CD8-positive, alpha-beta memory T cell (primary cell): Measurements from ENCODE around the gene TSPEAR. TPM values are rescaled to one million over a fixed set of nuclear protein-coding genes. Genes with fewer than 3 reads are reported as not detected.
"Not testable (repeated sequence)": the region's sequence is repeated elsewhere in the genome, so short reads cannot be mapped to it uniquely, and the experiment has no call there.

ENCODE experiments used
- CTCF ChIA-PET: fragments of 350-600 bp; sonication (Branson Sonifier 250); formaldehyde crosslinking; loops from one replicate; lab custom pipeline; 2021; ENCODE audit warnings: antibody characterized with exemption; lab: Charles Lee
- POLR2A ChIA-PET: fragments of 350-600 bp; sonication (Branson Sonifier 250); formaldehyde crosslinking; loops from one replicate; lab custom pipeline; 2021; ENCODE audit warnings: antibody characterized with exemption; lab: Charles Lee
- DNase-seq, 5 donors: peaks; one replicate each; pipeline versions ENCODE4 v3.0.0 to v3.0.0-alpha.2; 2020 to 2022; ENCODE audit warnings: mixed read lengths in 1 of 5
- H3K27ac ChIP-seq: one replicate; pipeline ENCODE4 v1.7.0; 2013; ENCODE audit warnings: low read depth, mild to moderate bottlenecking, low read length, moderate library complexity
- H3K27me3 ChIP-seq: 2 replicates; pipeline ENCODE4 v1.7.0; 2013; ENCODE audit warnings: low read length, mild to moderate bottlenecking; ENCODE audit not compliant: insufficient read depth, poor library complexity, severe bottlenecking
- H3K36me3 ChIP-seq: 2 replicates; pipeline ENCODE4 v1.7.0; 2013; ENCODE audit warnings: mild to moderate bottlenecking, low read length, moderate library complexity; ENCODE audit not compliant: insufficient read depth
- H3K4me1 ChIP-seq: 2 replicates; pipeline ENCODE4 v1.7.0; 2013; ENCODE audit warnings: mild to moderate bottlenecking, low read length, moderate library complexity; ENCODE audit not compliant: insufficient read depth
- H3K4me3 ChIP-seq: 2 replicates; pipeline ENCODE4 v1.7.0; 2013; ENCODE audit warnings: mild to moderate bottlenecking, low read length
- H3K9me3 ChIP-seq: 2 replicates; pipeline ENCODE4 v1.7.0; 2013; ENCODE audit warnings: mild to moderate bottlenecking, low read length
- H3K27ac Mint-ChIP-seq, 8 donors: one replicate each; pipeline ENCODE4 v1.8.0; 2020 to 2021; ENCODE audit warnings: mixed read lengths in 8 of 8, mild to moderate bottlenecking in 6 of 8, inconsistent platforms in 3 of 8, moderate library complexity in 3 of 8
- H3K27me3 Mint-ChIP-seq, 2 donors: one replicate each; pipeline ENCODE4 v1.8.0; 2020 to 2021; ENCODE audit warnings: mixed read lengths in 2 of 2, mild to moderate bottlenecking in 1 of 2, moderate library complexity in 1 of 2
- H3K36me3 Mint-ChIP-seq, 3 donors: one replicate each; pipeline ENCODE4 v1.8.0; 2020 to 2021; ENCODE audit warnings: mixed read lengths in 3 of 3, inconsistent platforms in 1 of 3, mild to moderate bottlenecking in 1 of 3
- H3K4me1 Mint-ChIP-seq, 3 donors: one replicate each; pipeline ENCODE4 v1.8.0; 2020 to 2021; ENCODE audit warnings: mixed read lengths in 3 of 3, inconsistent platforms in 1 of 3, mild to moderate bottlenecking in 1 of 3
- H3K4me3 Mint-ChIP-seq, 7 donors: one replicate each; pipeline ENCODE4 v1.8.0; 2020 to 2021; ENCODE audit warnings: mixed read lengths in 7 of 7, mild to moderate bottlenecking in 6 of 7, moderate library complexity in 4 of 7, inconsistent platforms in 2 of 7
- H3K9me3 Mint-ChIP-seq, 5 donors: one replicate each; pipeline ENCODE4 v1.8.0; 2020 to 2022; ENCODE audit warnings: mixed read lengths in 5 of 5, mild to moderate bottlenecking in 3 of 5, moderate library complexity in 2 of 5, inconsistent platforms in 1 of 5
- polyA plus RNA-seq: library from polyadenylated mRNA; unstranded; fragments of 300-500 nt; fragmentation: Illumina TruSeq; gene quantifications from one replicate; pipeline ENCODE4 v1.2.3, GENCODE V29; 2021
- total RNA-seq, 2 experiments: library from RNA; stranded (reverse); gene quantifications; one replicate each; pipeline ENCODE4 v1.2.3, GENCODE V29; 2021

Gene TSPEAR
- total and polyA plus RNA-seq, 3 experiments from 2014 or later = 0.05 TPM; not detected in 2

DNA sequence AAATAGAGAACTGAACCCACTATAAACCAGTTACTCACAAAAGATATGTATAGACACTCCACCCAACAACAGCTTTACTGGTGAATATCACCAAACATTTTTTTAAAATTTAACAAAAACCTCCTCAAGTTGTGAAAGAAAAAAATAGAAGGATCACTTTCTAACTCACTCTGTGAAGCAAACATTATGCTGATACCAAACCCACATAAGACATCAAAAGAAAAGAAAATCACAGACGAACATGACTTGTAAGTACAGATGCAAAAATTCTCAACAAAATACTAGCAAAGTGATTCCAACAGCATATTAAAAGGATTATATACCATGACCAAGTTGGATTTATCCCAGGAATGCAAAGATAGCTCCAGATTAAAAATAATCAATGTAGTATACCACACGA is 19.7 kb downstream of the TSPEAR start:
- H3K27ac ChIP-seq = no peak overlapping the region
- H3K4me3 Mint-ChIP-seq = no peak overlapping the region
- no peaks in the 10 kb centered on the region for H3K36me3 ChIP-seq
- H3K27me3 Mint-ChIP-seq = peaks cover 12 to 23% of the 10 kb centered on the region in 2 donors
- peaks cover 12 to 25% (median 22%) of the 10 kb centered on the region in 3 donors for H3K4me1 Mint-ChIP-seq
- ChIA-PET CTCF (no interaction called here), POLR2A (no interaction called here)
- H3K4me3 ChIP-seq = no peak overlapping the region
- no peaks in the 10 kb centered on the region for H3K4me1 ChIP-seq
- peak overlapping the region in 2 of 8 donors; percentile 10 to 70 for H3K27ac Mint-ChIP-seq
- DNase-seq = no peak
- peaks cover 2 to 24% (median 2%) of the 10 kb centered on the region in 3 donors for H3K36me3 Mint-ChIP-seq
- peaks cover 3 to 12% (median 6%) of the 10 kb centered on the region in 5 donors for H3K9me3 Mint-ChIP-seq
- H3K9me3 ChIP-seq = peaks cover 5% of the 10 kb centered on the region
- H3K27me3 ChIP-seq = no peaks in the 10 kb centered on the region

DNA sequence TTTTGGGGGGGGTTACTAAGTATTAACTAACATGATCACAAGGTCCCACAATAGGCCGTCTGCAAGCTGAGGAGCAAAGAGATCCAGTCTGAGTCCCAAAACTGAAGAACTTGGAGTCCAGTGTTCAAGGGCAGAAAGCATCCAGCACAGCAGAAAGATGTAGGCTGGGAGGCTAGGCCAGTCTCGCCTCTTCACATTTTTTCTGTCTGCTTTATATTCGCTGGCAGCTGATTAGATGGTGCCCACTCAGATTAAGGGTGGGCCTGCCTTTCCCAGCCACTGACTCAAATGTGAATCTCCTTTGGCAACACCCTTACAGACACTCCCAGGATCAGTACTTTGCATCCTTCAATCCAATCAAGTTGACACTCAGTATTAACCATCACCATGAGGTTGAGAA is 21.6 kb downstream of the TSPEAR start:
- CTCF ChIA-PET, DNase-seq, H3K27ac ChIP-seq, H3K27me3 ChIP-seq, H3K27ac Mint-ChIP-seq, H3K4me3 Mint-ChIP-seq, H3K4me1 ChIP-seq, H3K36me3 ChIP-seq, POLR2A ChIA-PET, H3K9me3 ChIP-seq, H3K4me3 ChIP-seq: not testable (repeated sequence)
- peaks cover 14 to 22% (median 21%) of the 10 kb centered on the region in 3 donors for H3K4me1 Mint-ChIP-seq
- peaks cover 3 to 12% (median 6%) of the 10 kb centered on the region in 5 donors for H3K9me3 Mint-ChIP-seq
- H3K36me3 Mint-ChIP-seq = peaks cover 2 to 16% (median 2%) of the 10 kb centered on the region in 3 donors
- peaks cover 6 to 26% of the 10 kb centered on the region in 2 donors for H3K27me3 Mint-ChIP-seq

DNA sequence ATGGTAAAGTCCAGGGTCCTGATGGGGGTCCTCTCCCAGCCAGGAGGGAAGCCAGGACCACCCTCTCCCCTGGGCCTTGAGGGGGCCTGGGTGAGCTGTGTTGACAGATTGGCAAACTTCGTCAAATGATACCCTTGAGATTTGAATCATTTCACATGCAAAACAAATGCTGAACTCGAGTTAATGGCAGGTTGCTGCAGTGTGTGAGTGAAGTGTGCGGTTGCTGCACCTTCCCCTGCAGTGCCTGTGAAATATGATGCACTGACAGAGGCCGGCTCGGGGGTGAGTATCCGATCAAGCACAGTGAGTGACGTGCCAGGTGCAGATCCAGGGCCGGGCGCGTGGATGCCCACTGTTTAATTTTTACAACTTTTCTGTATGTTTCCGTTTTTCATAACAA is 23.7 kb downstream of the TSPEAR start:
- H3K4me3 ChIP-seq = no peak overlapping the region
- no peaks in the 10 kb centered on the region for H3K36me3 ChIP-seq
- CTCF ChIA-PET = no interaction called here
- POLR2A ChIA-PET = no interaction called here
- peaks cover 4% of the 10 kb centered on the region for H3K9me3 ChIP-seq
- Mint-ChIP-seq H3K27me3 (peaks cover 6 to 26% of the 10 kb centered on the region in 2 donors), H3K27ac (no peak overlapping the region), H3K4me1 (peaks cover 9 to 14% (median 12%) of the 10 kb centered on the region in 3 donors), H3K9me3 (peaks cover 0 to 10% (median 3%) of the 10 kb centered on the region in 5 donors), H3K4me3 (no peak overlapping the region), H3K36me3 (peaks cover 0 to 6% (median 2%) of the 10 kb centered on the region in 3 donors)
- DNase-seq = no peak
- no peaks in the 10 kb centered on the region for H3K27me3 ChIP-seq
- no peaks in the 10 kb centered on the region for H3K4me1 ChIP-seq
- no peak overlapping the region for H3K27ac ChIP-seq

DNA sequence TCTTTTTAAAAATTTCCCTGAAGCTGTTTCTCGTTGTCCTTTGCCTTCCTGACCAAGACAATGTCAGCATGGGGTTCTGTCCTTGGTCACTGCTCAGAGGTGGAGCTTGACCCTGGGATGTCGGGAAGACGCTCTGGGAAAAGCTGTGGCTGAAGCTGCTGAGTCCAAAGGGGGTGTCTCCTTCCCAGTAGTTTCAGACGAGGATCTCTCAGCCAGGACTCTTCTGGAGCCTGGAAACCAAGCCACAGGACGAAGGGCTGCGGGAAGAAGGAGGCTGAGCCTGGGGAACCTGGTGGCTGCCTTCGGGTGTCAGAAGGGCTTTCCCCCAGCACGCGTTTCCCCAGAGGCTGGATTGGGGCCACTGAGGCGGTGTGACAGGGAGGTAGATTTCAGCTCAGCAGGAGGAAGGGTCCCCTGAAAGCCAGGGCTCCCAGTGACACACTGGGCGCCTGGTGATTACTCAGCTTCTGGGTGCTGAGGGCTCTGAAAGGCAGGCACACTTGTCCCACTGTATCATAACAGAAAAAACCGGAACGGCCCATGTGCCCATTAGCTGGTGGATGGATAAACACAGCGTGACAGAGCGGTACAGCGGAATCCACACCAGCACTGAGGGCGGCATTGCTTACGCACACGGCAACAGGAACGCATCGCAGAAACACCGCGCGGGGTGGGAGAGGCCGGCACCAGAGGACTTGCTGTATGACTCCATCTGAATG is 24.4 kb downstream of the TSPEAR start:
- H3K9me3 Mint-ChIP-seq = peaks cover 0 to 4% (median 0%) of the 10 kb centered on the region in 5 donors
- Histone ChIP-seq H3K27ac (no peak overlapping the region), H3K27me3 (no peaks in the 10 kb centered on the region), H3K9me3 (no peaks in the 10 kb centered on the region), H3K4me3 (no peak overlapping the region), H3K4me1 (no peaks in the 10 kb centered on the region), H3K36me3 (no peaks in the 10 kb centered on the region)
- peaks cover 9 to 14% (median 12%) of the 10 kb centered on the region in 3 donors for H3K4me1 Mint-ChIP-seq
- H3K36me3 Mint-ChIP-seq = no peaks in the 10 kb centered on the region
- ChIA-PET POLR2A (no interaction called here), CTCF (no interaction called here)
- H3K4me3 Mint-ChIP-seq = no peak overlapping the region
- H3K27me3 Mint-ChIP-seq = peaks cover 6 to 26% of the 10 kb centered on the region in 2 donors
- DNase-seq = no peak
- H3K27ac Mint-ChIP-seq = peak overlapping the region in 2 of 8 donors; percentile 81 to 82

DNA sequence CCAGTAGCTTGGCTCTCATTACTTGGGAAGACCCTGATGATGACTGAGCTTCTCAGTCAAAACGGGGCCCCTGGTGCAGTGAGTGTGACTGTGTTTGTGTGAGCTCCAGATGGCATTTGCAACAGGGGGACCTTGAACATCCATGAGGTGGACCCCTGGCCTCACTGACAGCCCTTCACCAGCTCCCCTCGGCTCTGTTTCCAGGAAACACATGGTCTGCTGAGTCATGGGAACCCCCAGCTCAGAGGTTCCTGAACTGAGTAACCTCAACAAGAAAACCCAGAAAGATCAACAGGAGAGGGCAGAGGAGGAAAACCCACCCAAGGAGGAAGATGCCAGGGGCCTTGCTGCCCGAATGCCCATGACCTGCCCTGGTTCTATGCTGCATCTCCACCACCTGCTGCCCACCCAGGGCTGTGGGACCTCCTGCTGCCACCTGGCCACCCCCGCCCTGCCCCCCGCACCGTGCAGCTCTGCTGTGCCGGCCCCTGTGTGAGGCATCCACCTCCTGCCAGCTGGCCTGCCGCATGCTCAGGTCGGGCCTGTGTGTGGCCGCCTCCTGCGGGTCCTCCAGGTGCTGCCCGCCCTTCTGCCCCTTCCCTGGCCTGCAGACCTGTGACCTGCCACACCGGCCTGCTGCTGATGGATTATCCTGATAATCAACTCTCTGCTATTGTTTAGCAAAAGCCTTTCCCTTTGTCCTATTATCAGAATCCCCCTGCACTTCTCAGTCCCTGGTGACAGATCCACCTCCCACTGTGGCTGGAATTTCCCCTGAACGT is 25.2 kb downstream of the TSPEAR start:
- ChIA-PET POLR2A (no interaction called here), CTCF (no interaction called here)
- peak overlapping the region in 2 of 8 donors; percentile 12 to 81 for H3K27ac Mint-ChIP-seq
- Histone ChIP-seq H3K36me3 (no peaks in the 10 kb centered on the region), H3K9me3 (no peaks in the 10 kb centered on the region), H3K27ac (no peak overlapping the region), H3K4me3 (no peak overlapping the region), H3K27me3 (no peaks in the 10 kb centered on the region), H3K4me1 (no peaks in the 10 kb centered on the region)
- peaks cover 8 to 26% of the 10 kb centered on the region in 2 donors for H3K27me3 Mint-ChIP-seq
- H3K4me3 Mint-ChIP-seq = no peak overlapping the region
- peaks cover 6 to 7% (median 6%) of the 10 kb centered on the region in 3 donors for H3K4me1 Mint-ChIP-seq
- H3K36me3 Mint-ChIP-seq = no peaks in the 10 kb centered on the region
- no peak for DNase-seq
- no peaks in the 10 kb centered on the region for H3K9me3 Mint-ChIP-seq

DNA sequence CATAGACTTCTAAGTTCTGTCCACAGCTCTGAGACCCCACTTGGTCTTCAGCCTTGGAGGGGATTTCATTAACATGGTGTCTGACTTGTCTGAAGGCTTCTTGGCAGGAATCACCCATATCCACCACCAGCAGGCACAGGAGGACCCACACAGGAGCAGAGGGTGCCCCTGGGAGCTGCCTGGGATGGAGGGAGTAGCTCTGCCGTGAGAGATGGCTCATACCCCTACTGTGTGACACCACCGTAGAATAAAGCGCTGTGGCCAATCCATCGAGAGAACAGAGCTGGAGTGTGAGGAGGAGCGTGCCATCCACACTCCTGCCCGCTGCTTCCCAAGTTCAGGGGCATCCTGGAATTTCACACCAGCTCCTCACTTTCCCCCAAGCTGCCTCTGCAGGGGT is 26.3 kb downstream of the TSPEAR start:
- H3K27me3 ChIP-seq, H3K27ac ChIP-seq, POLR2A ChIA-PET, H3K36me3 Mint-ChIP-seq, H3K4me3 ChIP-seq, DNase-seq, H3K9me3 ChIP-seq, H3K9me3 Mint-ChIP-seq, H3K36me3 ChIP-seq, H3K4me1 ChIP-seq, CTCF ChIA-PET, H3K4me1 Mint-ChIP-seq: not testable (repeated sequence)
- peaks cover 8 to 26% of the 10 kb centered on the region in 2 donors for H3K27me3 Mint-ChIP-seq
- peak overlapping the region in 1 of 8 donors; percentile 34 for H3K27ac Mint-ChIP-seq
- peak overlapping the region in 1 of 7 donors; percentile 26 for H3K4me3 Mint-ChIP-seq

DNA sequence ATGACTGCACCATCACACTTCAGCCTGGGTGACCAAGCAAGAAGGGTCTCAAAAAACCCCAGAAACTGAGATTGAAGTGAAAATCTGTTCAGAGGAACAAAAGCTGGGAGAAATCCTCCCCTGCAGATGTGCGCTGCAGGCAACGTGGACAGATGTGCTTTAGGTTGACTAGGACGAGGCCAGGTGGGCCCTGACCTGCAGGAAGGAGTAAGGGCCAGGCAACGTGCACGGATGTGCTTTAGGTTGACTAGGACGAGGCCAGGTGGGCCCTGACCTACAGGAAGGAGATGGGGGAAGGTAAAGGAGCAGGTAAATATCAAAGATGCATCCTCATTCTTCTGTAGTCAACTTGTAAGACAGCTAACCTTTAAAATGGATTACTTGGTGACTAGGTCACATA is 26.9 kb downstream of the TSPEAR start:
- ChIA-PET POLR2A (no interaction called here), CTCF (no interaction called here)
- Mint-ChIP-seq H3K9me3 (no peaks in the 10 kb centered on the region), H3K27me3 (peaks cover 8 to 23% of the 10 kb centered on the region in 2 donors), H3K27ac (peak overlapping the region in 1 of 8 donors; percentile 91), H3K4me3 (no peak overlapping the region), H3K36me3 (peaks cover 0 to 4% (median 0%) of the 10 kb centered on the region in 3 donors), H3K4me1 (peaks cover 6 to 7% (median 6%) of the 10 kb centered on the region in 3 donors)
- Histone ChIP-seq H3K9me3 (no peaks in the 10 kb centered on the region), H3K27ac (no peak overlapping the region), H3K4me3 (no peak overlapping the region), H3K4me1 (no peaks in the 10 kb centered on the region), H3K36me3 (no peaks in the 10 kb centered on the region), H3K27me3 (no peaks in the 10 kb centered on the region)
- no peak for DNase-seq

DNA sequence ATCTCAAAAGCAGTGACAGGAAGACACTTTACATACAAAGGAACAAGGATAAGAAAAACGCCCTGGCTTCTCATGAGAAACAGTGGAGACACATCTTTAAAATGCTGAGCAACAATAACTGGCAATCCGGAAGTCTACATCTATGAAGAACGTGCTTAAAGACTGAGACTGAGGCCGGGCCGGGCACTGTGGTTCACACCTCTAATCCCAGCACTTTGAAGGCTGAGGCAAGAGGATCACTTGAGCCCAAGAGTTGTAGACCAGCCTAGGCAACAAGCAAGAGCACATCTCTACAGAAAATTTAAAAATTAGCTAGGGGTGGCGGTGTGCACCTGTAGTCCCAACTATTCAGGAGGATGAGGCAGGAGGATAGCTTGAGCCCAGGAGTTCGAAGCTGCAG is 27.3 kb downstream of the TSPEAR start:
- ChIA-PET CTCF (no interaction called here), POLR2A (no interaction called here)
- no peaks in the 10 kb centered on the region for H3K4me1 ChIP-seq
- no peaks in the 10 kb centered on the region for H3K36me3 ChIP-seq
- no peaks in the 10 kb centered on the region for H3K9me3 Mint-ChIP-seq
- peaks cover 8 to 23% of the 10 kb centered on the region in 2 donors for H3K27me3 Mint-ChIP-seq
- H3K27ac Mint-ChIP-seq = peak overlapping the region in 1 of 8 donors; percentile 43
- no peak for DNase-seq
- H3K36me3 Mint-ChIP-seq = peaks cover 0 to 4% (median 0%) of the 10 kb centered on the region in 3 donors
- H3K27me3 ChIP-seq = no peaks in the 10 kb centered on the region
- no peaks in the 10 kb centered on the region for H3K9me3 ChIP-seq
- H3K27ac ChIP-seq = no peak overlapping the region
- H3K4me3 ChIP-seq = no peak overlapping the region
- peaks cover 6 to 7% (median 6%) of the 10 kb centered on the region in 3 donors for H3K4me1 Mint-ChIP-seq
- no peak overlapping the region for H3K4me3 Mint-ChIP-seq
